ENCODE data around the gene IGF1R.

The IGF1R gene

DNA sequence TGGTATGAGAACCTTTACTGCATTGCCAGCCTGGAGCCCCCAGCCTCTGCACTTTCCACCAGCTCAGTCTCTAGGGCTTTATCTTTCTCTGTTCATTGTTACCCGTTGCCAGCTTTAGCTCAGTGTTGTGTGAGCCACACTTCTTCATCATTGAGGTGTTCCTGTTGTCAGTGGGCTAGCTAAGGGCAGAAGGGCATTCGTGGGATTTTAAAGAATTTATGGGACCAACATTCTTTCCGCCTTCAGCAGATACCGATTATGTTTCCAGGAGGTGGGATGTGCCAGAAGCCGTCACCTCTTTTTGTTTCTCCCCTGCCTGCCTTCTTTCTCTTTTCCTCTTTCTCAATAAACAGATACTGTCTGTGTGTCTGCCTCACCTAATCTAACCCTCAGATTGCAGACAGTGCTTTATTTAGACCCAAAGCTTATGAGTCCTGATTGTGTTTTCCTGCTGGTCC, 294.7 kb downstream of the IGF1R start:
- no peak for DNase-seq (ENCODE audit: low spot score)

DNA sequence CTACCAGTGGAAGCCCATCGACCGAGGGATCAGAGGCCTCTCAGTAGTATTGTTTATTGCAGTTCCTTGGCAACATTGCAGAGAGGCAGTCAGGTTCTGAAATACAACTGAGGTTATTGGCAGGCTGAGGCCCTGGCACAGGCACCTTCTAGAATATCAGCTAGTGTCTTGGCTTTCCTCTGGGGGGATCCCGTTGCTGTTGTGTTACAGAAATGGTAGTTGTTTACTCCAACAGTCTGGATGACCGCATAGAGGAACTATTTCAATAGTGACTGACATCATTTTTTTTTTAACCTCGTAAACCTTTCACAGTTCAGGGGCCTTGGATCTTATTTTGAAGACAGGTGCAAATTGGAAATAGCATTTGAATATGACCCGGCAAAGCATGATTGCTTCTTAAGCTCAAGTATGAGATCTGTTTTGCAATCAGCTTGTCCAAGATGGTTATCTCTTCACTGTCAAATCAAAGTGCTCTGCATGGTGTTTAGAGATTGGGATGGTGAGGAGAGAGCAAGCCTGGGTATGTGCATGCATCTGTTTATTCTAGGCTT, 295.3 kb downstream of the IGF1R start:
- DNase-seq (ENCODE audit: low spot score), result no peak

- peak; percentile 45 for DNase-seq (ENCODE audit: low spot score)
These were observed 298.2 kb downstream of the IGF1R start for GRCh38 chr15:98946301-98947255.

DNA sequence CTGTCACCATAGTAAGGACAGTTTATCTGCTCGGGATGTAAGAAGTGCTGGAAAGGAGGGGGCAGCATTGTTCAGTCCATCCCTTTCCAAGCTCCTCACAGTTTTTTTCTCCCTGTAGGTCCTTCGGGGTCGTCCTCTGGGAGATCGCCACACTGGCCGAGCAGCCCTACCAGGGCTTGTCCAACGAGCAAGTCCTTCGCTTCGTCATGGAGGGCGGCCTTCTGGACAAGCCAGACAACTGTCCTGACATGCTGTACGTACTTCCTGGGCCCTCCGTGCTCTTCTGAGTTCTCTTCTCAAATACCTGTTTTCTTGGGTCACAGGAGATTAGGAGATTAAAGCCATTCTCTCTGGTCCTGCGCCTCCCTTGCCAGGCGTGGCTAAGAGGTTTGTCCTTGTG, 300.1 kb downstream of the IGF1R start:
- DNase-seq (ENCODE audit: low spot score), result no peak

DNA sequence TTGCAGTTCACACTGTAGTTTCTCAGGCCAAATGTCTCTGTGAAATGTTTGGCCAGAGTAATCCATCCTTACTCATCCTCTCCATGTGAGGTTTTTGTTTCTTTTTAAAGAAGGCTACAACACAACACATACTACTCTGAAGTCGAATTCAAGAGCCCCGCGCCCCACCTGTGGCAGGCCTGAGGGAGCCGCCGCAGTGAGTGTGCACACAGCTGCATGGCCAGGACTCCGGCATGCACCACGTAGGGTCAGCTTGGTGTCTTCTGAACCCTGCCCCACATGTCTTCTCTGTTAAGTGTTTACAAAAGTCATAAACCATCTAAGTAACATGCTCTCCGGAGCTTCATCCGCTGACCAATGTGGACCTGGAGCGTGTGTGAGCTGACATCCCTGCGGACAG, 300.6 kb downstream of the IGF1R start:
- DNase-seq (ENCODE audit: low spot score), result no peak

GRCh38 chr15:98949624-98950023, 301.3 kb downstream of the IGF1R start:
- no peak for DNase-seq (ENCODE audit: low spot score)

DNA sequence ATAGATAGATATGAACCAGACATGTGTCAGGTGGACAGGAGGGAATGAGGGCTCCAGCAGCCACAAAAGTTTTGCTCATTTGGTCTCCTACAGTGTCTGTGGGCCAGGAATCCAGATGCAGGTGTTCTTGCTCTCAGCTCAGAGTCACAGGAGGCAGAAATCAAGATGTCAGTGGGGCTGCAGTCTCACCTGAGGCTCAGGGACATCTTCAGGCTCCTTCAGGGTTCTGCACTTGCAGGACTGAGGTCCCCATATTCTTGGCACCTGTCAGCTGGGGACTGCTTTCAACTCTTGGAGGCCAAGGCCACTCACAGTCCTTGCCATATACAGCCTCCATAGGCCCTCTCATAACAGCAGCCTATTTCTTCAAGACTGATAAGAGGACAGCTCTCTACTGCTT, 301.9 kb downstream of the IGF1R start:
- DNase-seq (ENCODE audit: low spot score), result no peak

- DNase-seq (ENCODE audit: low spot score), result no peak
These were observed 302.7 kb downstream of the IGF1R start for GRCh38 chr15:98951004-98951403.

DNA sequence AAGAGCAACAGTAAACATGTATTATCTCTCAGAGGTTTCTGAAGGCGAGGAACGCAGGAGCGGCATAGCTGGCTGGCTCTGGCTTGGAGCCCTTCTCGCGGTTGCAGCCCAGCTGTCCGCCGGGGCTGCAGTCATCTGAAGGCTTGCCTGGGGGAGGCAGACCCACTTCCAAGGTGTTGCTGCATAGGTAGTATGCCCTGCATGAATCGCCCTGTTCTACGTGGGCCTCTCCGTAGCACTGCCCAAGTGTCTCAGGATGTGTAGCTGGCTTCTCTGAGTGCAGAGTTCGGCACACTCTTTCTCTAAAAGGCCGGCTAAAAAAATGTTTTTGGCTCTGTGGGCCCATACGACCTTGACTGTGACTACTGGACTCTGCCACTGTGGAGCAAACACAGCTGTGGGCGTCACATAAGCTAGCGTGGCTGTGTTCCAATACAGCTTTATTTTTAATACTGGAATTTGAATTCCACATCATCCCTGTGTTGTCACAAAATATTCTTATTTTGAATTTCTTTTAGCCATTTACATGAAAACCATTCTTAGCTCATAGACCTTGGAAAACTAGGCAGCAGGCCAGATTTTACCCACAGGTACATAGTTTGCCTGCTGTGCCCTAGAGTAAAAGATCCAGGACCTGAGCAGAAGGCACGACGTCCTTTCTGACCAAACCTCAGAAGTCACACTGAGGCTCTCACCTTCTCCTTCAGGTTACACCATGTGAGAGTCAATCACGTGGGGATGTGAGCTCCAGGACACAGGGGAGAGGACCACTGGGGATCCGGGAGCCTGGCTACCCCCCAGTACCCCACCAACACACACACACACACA, 303.4 kb downstream of the IGF1R start:
- no peak for DNase-seq (ENCODE audit: low spot score)

GRCh38 chr15:98952381-98952803, 304.1 kb downstream of the IGF1R start:
- DNase-seq (ENCODE audit: low spot score), result no peak

DNA sequence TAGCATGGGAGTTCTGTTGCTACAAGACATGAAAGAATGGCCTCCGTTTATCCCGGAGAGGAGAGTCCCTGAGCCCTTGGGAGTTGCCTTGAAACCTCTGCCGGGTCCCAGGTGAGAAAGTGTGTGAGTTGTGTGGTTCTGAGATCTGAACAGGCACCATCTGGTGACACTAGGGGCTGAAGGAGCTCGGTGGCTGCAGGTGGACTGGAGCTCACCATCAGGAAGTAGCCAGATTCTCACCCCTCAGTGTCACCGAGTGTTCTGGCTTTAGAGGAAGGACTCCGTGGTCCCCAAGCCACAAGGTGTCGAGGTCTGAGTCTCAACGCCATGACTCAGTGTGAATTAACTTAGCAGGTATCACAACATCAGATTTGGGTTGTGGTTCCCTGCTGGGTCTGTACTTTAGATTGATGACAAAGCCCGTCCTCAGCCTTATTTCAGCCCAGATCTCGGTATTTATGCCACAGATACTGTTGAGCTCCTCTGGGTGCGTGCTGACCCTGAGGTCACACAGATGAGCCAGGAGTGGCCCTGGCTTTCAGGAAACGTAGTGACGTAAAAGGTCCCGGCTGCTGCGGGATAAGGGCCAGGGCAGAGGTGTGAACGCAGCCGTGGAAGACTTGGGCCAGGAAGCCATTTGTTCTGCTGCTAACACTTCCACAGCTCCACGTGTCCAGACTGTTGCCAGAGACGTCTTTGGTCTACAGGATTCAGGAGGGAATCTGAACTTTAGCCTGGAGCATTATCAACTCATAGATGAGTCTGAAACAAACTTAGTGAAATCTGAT, 304.9 kb downstream of the IGF1R start:
- DNase-seq (ENCODE audit: low spot score), result no peak

- DNase-seq (ENCODE audit: low spot score), result no peak
These were observed 305.6 kb downstream of the IGF1R start for GRCh38 chr15:98953968-98954367.

DNA sequence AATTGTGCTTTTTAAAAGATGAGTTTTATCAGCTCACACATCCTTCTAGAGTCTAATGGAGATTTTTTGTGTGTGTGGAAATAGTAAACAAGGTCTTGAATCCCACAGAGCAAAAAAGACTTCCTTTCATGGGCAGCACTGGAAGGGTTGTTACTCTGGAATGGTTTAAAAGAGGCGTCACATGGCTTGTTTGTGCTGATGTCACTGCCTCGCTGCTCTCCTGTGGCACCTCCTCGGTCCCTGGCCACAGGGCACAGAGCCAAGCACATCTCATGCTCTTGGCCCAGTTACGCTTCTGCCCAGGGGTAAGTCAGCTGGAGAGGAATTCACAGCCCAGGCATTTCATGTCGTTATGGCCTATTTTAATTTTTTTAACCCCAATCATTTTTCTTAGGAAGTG, 306.1 kb downstream of the IGF1R start:
- DNase-seq (ENCODE audit: low spot score), result peak; percentile 72

DNA sequence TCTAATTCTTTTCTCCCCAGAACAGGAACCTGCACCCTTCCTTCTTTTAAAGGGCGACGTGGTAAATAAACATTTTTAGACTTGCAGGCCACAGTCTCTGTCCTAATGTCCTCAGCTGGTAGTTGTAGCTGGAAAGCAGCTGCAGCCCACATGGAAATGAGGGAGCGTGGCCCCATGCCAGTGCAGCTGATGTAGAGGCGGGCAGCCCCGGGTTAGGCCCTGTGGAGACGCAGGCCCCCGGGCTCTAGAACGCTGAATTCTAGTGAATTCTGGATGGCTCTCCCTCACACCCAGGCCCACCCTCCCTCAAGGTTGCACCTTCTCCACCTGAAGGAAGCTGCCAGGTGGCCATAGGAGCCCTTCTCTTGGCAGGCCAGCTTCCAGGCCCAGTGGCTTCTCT, 307.0 kb downstream of the IGF1R start:
- no peak for DNase-seq (ENCODE audit: low spot score)

DNA sequence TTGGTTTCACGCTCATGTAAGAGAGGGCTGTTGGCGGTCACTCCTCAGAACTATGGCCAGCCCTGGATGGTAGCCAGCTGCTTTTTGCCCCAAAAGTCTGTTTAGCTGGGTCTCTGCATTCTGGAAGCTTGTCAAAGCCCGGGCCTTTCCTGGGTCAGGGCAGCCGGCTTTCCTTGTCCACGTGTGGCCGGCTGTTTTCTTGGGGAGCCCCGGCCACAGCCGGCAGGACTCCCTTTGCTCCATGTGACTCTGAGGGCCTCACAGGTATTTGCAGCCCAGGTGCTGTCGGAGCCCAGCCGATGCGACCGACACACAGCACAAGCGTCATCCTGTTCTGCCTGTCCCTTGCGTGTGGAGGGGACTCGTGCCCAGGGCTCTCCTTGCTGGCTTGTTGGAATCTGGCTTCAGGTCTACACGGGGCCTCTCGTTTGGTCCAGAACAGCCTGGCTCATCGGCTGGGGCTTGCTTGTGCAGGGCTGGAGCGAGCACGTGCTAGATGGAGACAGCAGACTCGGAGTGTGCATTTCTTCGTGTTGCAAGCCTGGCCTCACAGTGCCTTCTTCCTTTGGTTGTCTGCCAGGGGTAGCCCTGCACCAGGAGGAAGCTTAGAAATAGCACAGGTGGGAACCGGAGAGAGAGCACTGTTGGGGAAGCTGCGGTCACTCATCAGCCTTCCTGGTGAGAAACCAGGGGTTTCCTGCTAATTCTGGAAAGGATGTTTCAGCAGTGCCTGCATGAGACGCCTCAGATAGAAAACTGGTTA, 307.8 kb downstream of the IGF1R start:
- DNase-seq (ENCODE audit: low spot score), result no peak

- DNase-seq (ENCODE audit: low spot score), result no peak
These were observed 308.6 kb downstream of the IGF1R start for GRCh38 chr15:98956796-98957553.

DNA sequence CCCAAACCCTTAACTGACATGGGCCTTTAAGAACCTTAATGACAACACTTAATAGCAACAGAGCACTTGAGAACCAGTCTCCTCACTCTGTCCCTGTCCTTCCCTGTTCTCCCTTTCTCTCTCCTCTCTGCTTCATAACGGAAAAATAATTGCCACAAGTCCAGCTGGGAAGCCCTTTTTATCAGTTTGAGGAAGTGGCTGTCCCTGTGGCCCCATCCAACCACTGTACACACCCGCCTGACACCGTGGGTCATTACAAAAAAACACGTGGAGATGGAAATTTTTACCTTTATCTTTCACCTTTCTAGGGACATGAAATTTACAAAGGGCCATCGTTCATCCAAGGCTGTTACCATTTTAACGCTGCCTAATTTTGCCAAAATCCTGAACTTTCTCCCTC, 309.3 kb downstream of the IGF1R start:
- DNase-seq (ENCODE audit: low spot score), result no peak

- DNase-seq (ENCODE audit: low spot score), result no peak
These were observed 309.7 kb downstream of the IGF1R start for GRCh38 chr15:98958076-98958475.

DNA sequence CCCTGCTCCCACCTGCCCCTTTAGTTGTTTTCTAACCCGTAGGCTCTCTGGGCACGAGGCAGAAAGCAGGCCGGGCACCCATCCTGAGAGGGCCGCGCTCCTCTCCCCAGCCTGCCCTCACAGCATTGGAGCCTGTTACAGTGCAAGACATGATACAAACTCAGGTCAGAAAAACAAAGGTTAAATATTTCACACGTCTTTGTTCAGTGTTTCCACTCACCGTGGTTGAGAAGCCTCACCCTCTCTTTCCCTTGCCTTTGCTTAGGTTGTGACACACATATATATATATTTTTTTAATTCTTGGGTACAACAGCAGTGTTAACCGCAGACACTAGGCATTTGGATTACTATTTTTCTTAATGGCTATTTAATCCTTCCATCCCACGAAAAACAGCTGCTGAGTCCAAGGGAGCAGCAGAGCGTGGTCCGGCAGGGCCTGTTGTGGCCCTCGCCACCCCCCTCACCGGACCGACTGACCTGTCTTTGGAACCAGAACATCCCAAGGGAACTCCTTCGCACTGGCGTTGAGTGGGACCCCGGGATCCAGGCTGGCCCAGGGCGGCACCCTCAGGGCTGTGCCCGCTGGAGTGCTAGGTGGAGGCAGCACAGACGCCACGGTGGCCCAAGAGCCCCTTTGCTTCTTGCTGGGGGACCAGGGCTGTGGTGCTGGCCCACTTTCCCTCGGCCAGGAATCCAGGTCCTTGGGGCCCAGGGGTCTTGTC, 310.7 kb downstream of the IGF1R start:
- no peak for DNase-seq (ENCODE audit: low spot score)

GRCh38 chr15:98959640-98960007, 311.3 kb downstream of the IGF1R start:
- DNase-seq (ENCODE audit: low spot score), result no peak
